Fibroblast of mammary gland (primary cell): ENCODE results near the gene DES.

Experiments used
- DNase-seq: peaks from one replicate; pipeline ENCODE4 v3.0.0-alpha.2; 2010; ENCODE audit warnings: low read depth
- H3K4me3 ChIP-seq: 2 replicates; pipeline ENCODE4 v1.5.1; 2011; ENCODE audit warnings: low read depth, mild to moderate bottlenecking, low read length, moderate library complexity; ENCODE audit not compliant: control insufficient read depth
- TF ChIP-seq, protein P1 (sequence below): conservative IDR thresholded peaks from 2 replicates; pipeline ENCODE4 v1.5.1; 2011; ENCODE audit warnings: low read depth, low read length, inconsistent platforms; ENCODE audit not compliant: control insufficient read depth, insufficient read depth

DES gene

DNA sequence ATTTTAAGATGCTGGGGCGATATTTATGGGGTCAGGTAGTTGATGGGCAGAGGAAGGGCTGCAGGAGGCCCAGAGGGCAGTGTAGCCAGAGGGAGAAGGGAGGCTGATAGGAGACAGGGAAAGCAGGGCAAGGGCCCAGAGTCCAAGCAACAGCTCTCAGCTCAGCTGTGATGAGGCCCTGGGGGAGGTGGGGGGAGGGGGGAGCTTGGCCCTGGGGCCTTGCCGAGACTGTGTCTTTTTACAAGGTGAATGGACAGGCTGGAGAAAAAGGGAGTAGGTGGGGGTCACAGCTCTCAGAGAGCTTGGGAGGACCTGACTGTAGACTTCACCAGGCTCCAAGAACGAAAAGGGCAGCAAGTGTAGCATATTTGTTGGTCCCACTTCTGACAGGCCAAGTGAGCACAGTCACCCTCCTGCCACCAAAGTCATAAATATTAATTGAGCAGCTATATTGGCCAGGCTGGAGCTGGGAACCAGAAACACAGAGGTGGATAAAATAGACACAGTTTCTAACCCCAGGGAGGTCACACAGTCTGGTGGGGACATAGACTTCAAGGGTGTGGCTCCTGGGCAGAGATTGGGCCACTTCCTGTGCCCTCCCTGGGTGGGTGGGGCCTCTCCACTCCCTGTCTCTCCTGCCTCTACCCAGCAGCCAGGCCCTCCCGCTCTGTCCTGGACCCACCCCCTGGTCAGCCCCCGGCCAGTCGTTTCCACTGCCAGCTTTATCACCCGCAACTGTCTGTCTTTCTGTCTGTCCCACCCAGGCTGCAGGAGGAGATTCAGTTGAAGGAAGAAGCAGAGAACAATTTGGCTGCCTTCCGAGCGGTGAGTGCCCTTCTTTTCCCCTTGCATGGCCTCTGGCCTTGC lies 1.4 kb downstream of the DES start:
- TF ChIP-seq, protein P1, sequence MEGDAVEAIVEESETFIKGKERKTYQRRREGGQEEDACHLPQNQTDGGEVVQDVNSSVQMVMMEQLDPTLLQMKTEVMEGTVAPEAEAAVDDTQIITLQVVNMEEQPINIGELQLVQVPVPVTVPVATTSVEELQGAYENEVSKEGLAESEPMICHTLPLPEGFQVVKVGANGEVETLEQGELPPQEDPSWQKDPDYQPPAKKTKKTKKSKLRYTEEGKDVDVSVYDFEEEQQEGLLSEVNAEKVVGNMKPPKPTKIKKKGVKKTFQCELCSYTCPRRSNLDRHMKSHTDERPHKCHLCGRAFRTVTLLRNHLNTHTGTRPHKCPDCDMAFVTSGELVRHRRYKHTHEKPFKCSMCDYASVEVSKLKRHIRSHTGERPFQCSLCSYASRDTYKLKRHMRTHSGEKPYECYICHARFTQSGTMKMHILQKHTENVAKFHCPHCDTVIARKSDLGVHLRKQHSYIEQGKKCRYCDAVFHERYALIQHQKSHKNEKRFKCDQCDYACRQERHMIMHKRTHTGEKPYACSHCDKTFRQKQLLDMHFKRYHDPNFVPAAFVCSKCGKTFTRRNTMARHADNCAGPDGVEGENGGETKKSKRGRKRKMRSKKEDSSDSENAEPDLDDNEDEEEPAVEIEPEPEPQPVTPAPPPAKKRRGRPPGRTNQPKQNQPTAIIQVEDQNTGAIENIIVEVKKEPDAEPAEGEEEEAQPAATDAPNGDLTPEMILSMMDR: no peak
- no peak overlapping the region for H3K4me3 ChIP-seq
- DNase-seq: no peak

DNA sequence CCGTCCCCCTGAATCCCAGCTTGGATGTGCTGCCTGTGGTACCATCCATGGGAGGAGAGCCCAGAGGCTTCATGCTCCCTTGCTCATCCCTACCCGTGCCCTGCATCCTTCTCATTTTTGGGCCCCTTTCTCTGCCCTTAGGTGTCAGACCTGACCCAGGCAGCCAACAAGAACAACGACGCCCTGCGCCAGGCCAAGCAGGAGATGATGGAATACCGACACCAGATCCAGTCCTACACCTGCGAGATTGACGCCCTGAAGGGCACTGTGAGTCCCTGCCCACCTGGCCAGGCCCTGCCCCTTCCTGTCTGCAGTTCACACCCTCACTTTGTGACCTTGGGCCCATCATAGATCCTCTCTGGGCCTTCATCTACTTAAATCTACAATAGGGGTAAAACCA lies 2.5 kb downstream of the DES start:
- no peak overlapping the region for H3K4me3 ChIP-seq
- DNase-seq: no peak
- TF ChIP-seq, protein P1: no peak

DNA sequence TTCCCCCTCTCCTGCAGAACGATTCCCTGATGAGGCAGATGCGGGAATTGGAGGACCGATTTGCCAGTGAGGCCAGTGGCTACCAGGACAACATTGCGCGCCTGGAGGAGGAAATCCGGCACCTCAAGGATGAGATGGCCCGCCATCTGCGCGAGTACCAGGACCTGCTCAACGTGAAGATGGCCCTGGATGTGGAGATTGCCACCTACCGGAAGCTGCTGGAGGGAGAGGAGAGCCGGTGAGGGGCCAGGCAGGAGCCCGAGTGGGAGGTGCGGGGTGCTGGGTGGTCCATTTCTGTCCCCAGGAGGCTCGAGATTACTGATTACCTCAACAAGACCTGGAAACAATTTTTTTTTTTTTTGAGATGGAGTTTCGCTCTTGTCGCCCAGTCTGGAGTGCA lies 3.1 kb downstream of the DES start:
- TF ChIP-seq, protein P1: no peak
- no peak for DNase-seq
- H3K4me3 ChIP-seq: no peak overlapping the region

DNA sequence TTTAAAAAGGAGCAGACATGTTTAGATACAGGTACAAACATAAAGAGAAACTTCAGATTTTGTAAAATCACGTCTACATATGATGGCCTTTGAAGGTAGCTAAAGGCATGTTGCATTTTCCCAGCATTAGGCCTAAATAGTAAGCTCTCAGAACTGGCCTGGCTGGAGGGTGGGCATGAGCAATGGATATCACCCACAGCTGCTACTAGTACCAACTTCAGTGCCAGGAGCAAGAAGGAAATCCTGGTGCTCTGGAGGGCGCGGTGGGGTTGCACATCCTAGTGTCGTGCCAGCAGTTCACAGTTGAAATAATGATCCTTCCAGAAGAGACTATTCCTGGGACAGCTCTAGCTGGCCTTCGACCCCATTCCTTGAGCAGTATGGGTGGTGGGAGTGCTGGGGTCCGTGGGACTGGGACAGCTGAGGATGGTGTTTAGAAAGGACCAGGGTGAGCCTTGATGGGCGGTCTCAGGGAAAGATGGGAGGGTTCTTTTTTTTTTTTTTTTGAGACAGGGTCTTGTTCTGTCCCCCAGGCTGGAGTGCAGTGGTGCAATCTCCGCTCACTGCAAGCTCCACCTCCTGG lies 4.9 kb downstream of the DES start:
- no peak for DNase-seq
- TF ChIP-seq, protein P1: no peak
- H3K4me3 ChIP-seq: no peak overlapping the region

DNA sequence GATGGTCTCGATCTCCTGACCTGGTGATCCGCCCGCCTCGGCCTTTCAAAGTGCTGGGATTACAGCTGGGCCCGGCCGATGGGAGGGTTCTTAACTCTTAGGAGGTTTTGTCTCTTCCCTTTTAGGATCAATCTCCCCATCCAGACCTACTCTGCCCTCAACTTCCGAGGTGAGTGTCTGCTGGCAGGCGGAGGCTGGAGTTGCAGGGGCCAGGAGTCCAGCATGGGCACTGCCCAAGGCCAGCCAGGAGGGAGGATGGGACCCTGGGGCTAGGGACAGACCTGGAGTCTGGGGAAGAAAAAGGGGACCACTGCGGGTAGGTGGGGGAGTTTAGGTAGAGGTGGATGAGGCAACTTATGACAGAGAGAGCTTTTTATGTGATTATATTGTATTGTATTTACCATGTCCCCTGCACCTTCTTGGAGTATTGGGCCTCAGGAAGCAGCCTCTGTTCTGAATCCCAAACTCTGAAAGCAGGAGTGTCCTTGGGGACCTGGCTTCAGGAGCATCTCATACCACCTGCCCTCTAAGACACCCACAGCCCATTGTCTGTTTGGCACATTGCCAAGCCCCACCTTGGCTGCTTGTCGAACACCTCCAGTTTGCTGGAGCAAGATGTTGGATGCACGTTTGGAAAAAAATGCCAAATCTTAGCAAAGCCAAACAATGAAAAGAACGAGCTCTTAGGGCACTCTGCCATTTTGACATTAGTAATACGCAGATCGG lies 5.6 kb downstream of the DES start:
- H3K4me3 ChIP-seq: no peak overlapping the region
- TF ChIP-seq, protein P1: no peak
- DNase-seq: no peak

DNA sequence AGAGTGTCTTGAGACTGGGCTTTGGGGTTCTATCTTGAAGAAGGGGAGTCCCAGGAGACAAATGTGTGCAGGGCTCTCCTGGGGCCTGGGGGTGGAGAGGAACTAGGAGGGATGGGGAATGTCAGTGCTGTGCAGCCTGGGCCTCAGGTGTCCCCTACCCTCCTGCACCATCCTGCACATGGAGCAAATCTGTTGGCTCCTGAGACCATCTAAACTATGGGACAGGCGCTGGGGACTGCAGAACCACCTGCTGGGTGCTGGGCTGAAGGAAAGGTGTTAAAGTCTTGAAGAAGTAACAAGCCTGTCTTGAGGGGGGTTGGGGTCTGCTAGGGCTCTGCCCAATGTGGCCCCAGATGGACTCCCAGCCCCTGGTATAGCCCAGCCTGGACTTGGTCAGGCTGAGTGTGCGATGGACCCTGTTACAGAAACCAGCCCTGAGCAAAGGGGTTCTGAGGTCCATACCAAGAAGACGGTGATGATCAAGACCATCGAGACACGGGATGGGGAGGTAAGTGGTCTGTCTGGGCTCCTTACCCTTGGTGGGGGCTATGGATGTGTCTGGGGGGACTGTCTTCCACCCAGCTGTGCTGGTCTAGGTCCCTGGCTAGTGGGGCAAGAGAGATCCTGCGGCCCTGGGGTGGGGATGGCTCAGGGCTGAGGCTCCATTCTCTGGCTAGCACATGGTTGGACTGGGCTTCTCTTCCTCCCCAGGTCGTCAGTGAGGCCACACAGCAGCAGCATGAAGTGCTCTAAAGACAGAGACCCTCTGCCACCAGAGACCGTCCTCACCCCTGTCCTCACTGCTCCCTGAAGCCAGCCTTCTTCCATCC lies 7.3 kb downstream of the DES start:
- no peak overlapping the region for H3K4me3 ChIP-seq
- no peak for DNase-seq
- TF ChIP-seq, protein P1: no peak
